Glomerular visceral epithelial cell (primary cell): Measurements from ENCODE around the gene DTD2.

Experiments
- DNase-seq: peaks from one replicate; pipeline ENCODE4 v3.0.0-alpha.2; 2016; ENCODE audit errors: extremely low spot score

DTD2 gene

GRCh38 chr14:31405599-31406232, 51.6 kb downstream of the DTD2 start:
- DNase-seq, result no peak

GRCh38 chr14:31405106-31405505, 52.2 kb downstream of the DTD2 start:
- DNase-seq, result no peak

- no peak for DNase-seq
Observed at GRCh38 chr14:31403707-31404106, 53.6 kb downstream of the DTD2 start.

GRCh38 chr14:31402764-31403439, 54.4 kb downstream of the DTD2 start:
- DNase-seq, result no peak

- DNase-seq, result no peak
Observed at GRCh38 chr14:31401369-31401932, 55.9 kb downstream of the DTD2 start.

- DNase-seq, result no peak
Observed at GRCh38 chr14:31400031-31400638, 57.2 kb downstream of the DTD2 start.
